GM12891 (cell line): Measurements from ENCODE around the gene KIF13A.

Experiments
- POLR2A ChIP-seq: IDR thresholded peaks from 2 replicates; pipeline ENCODE4 v1.6.1; 2011; ENCODE audit warnings: low read depth, low read length, control low read depth
- POLR2AphosphoS5 ChIP-seq: IDR thresholded peaks from 2 replicates; pipeline ENCODE4 v1.6.1; 2011; ENCODE audit warnings: low read depth, low read length, control low read depth
- SPI1 ChIP-seq: IDR thresholded peaks from 2 replicates; pipeline ENCODE4 v1.6.1; 2011; ENCODE audit warnings: low read depth, low read length, control low read depth
- TAF1 ChIP-seq: IDR thresholded peaks from 2 replicates; pipeline ENCODE4 v1.6.1; 2011; ENCODE audit warnings: low read depth, low read length, control low read depth

- no peak for TF ChIP-seq POLR2A
- no peak for TF ChIP-seq POLR2AphosphoS5
- TF ChIP-seq SPI1, result no peak
- no peak for TF ChIP-seq TAF1
Measured at GRCh38 chr6:17941318-17941717, 46.1 kb downstream of the KIF13A start.
